A549 (cell line): ENCODE measurements around the gene PM20D1. TPM values are rescaled to one million over a fixed set of nuclear protein-coding genes. Genes with fewer than 3 reads are reported as not detected.

Experiments
- ATAC-seq, 2 experiments: fragments of 200-7000 bp in 1 of 2; fragments of >200 bp in 1 of 2; cut with Nextera tagmentation in 1 of 2; cut with Tn5 transposase in 1 of 2; 3 replicates each; pipeline versions ENCODE4 v1.8.0 to v1.9.1; 2018 to 2020; ENCODE audit warnings: mild to moderate bottlenecking in 1 of 2, moderate library complexity in 1 of 2
- CTCF ChIA-PET: fragments of 300-600 bp; sonication (Branson Sonifier 250); formaldehyde crosslinking; extraction: SDS; loops from one replicate; lab custom pipeline; 2021; ENCODE audit warnings: antibody characterized with exemption, inconsistent platforms; lab: Yijun Ruan, JAX
- POLR2A ChIA-PET: fragments of 350-600 bp; formaldehyde crosslinking; extraction: SDS; loops from one replicate; lab custom pipeline; 2021; ENCODE audit warnings: antibody characterized with exemption, inconsistent platforms; lab: Yijun Ruan, JAX
- DNase-seq, 2 experiments: peaks; one replicate each; pipeline versions ENCODE4 v3.0.0 to v3.0.0-alpha.2; 2011 to 2016; ENCODE audit warnings: low read depth in 1 of 2, low spot score in 1 of 2
- FAIRE-seq: peaks from 2 replicates; lab custom pipeline; 2011; peaks lifted over from hg19 to GRCh38; lab: Jason Lieb, UNC
- H3K27ac ChIP-seq, 2 experiments: fragments of >200 bp; sonication (Bioruptor Twin); formaldehyde crosslinking; 3 replicates each; pipeline ENCODE4 v1.5.1; 2016 to 2017
- H3K4me1 ChIP-seq: fragments of >200 bp; sonication (Bioruptor Twin); formaldehyde crosslinking; 3 replicates; pipeline ENCODE4 v1.6.1; 2016
- H3K4me2 ChIP-seq: fragments of >200 bp; sonication (Bioruptor Twin); formaldehyde crosslinking; 3 replicates; pipeline ENCODE4 v1.6.1; 2016
- H3K4me3 ChIP-seq: fragments of >200 bp; sonication (Bioruptor Twin); formaldehyde crosslinking; 3 replicates; pipeline ENCODE4 v1.5.1; 2016
- H3K9me3 ChIP-seq: fragments of >200 bp; sonication (Bioruptor Twin); formaldehyde crosslinking; 3 replicates; pipeline ENCODE4 v1.6.1; 2016
- BCL3 ChIP-seq: fragments of >200 bp; sonication (Bioruptor Twin); formaldehyde crosslinking; IDR thresholded peaks from 3 replicates; pipeline ENCODE4 v1.6.1; 2016
- CBX2 ChIP-seq: fragments of 200-600 bp; sonication (generic); IDR thresholded peaks from 2 replicates; pipeline ENCODE4 v1.6.1; 2016; ENCODE audit warnings: low read depth, mild to moderate bottlenecking, borderline replicate concordance
- CHD2 ChIP-seq: fragments of 150-350 bp; IDR thresholded peaks from 2 replicates; pipeline ENCODE4 v1.6.1; 2014; ENCODE audit warnings: low read length; ENCODE audit not compliant: partially characterized antibody
- CHD4 ChIP-seq: fragments of 200-600 bp; sonication (generic); IDR thresholded peaks from 2 replicates; pipeline ENCODE4 v1.6.1; 2016; ENCODE audit warnings: antibody characterized with exemption, mild to moderate bottlenecking, borderline replicate concordance
- E2F6 ChIP-seq: IDR thresholded peaks from 2 replicates; pipeline ENCODE4 v1.6.1; 2012; ENCODE audit warnings: low read depth, borderline replicate concordance
- ELK1 ChIP-seq: fragments of 150-350 bp; IDR thresholded peaks from 2 replicates; pipeline ENCODE4 v1.6.1; 2014; ENCODE audit warnings: low read depth, mild to moderate bottlenecking, low read length
- FOSB ChIP-seq: fragments of 250-450 bp; sonication (Bioruptor Pico); IDR thresholded peaks from 2 replicates; pipeline ENCODE4 v1.5.0; 2020; ENCODE audit warnings: mild to moderate bottlenecking, moderate library complexity
- GATA3 ChIP-seq: IDR thresholded peaks from 2 replicates; pipeline ENCODE4 v1.6.1; 2012; ENCODE audit warnings: borderline replicate concordance
- HDAC2 ChIP-seq: fragments of 200-600 bp; sonication (generic); IDR thresholded peaks from 2 replicates; pipeline ENCODE4 v1.6.1; 2016
- HOXA7 ChIP-seq: fragments of 250-450 bp; sonication (Bioruptor Pico); IDR thresholded peaks from 2 replicates; pipeline ENCODE4 v1.5.0; 2020; ENCODE audit warnings: mild to moderate bottlenecking, moderate library complexity
- HOXB13 ChIP-seq: fragments of 250-450 bp; sonication (Bioruptor Pico); IDR thresholded peaks from 2 replicates; pipeline ENCODE4 v1.5.0; 2020; ENCODE audit warnings: low read depth, mild to moderate bottlenecking, moderate library complexity
- HOXB5 ChIP-seq: fragments of 250-450 bp; sonication (Bioruptor Pico); IDR thresholded peaks from 2 replicates; pipeline ENCODE4 v1.5.0; 2020; ENCODE audit warnings: mild to moderate bottlenecking, moderate library complexity
- KDM1A ChIP-seq: fragments of 200-600 bp; sonication (generic); IDR thresholded peaks from 2 replicates; pipeline ENCODE4 v1.6.1; 2016; ENCODE audit warnings: low read depth, mild to moderate bottlenecking
- KDM5A ChIP-seq: fragments of 200-600 bp; sonication (generic); IDR thresholded peaks from 2 replicates; pipeline ENCODE4 v1.6.1; 2016; ENCODE audit warnings: antibody characterized with exemption, mild to moderate bottlenecking
- MAFK ChIP-seq: fragments of 450-650 bp; IDR thresholded peaks from 2 replicates; pipeline ENCODE4 v1.6.1; 2014; ENCODE audit not compliant: partially characterized antibody
- MAZ ChIP-seq: fragments of 150-350 bp; IDR thresholded peaks from 2 replicates; pipeline ENCODE4 v1.6.1; 2014; ENCODE audit warnings: antibody characterized with exemption, low read depth, low read length, borderline replicate concordance
- NFE2L2 ChIP-seq: fragments of 150-350 bp; conservative IDR thresholded peaks from 2 replicates; pipeline ENCODE4 v1.6.1; 2014; ENCODE audit warnings: low read length
- NPAS2 ChIP-seq: fragments of 250-450 bp; sonication (Bioruptor Pico); IDR thresholded peaks from 2 replicates; pipeline ENCODE4 v1.8.0; 2022; ENCODE audit warnings: mild to moderate bottlenecking, moderate library complexity, borderline replicate concordance
- RAD21 ChIP-seq, 2 experiments: fragments of >200 bp in 1 of 2; sonication (Bioruptor Twin) in 1 of 2; formaldehyde crosslinking in 1 of 2; IDR thresholded peaks in 1 of 2; conservative IDR thresholded peaks in 1 of 2; 2 replicates in 1 of 2; 3 replicates in 1 of 2; pipeline ENCODE4 v1.6.1; 2012 to 2018; ENCODE audit warnings: inconsistent platforms in 1 of 2
- RARB ChIP-seq: fragments of 250-450 bp; sonication (Bioruptor Pico); IDR thresholded peaks from 2 replicates; pipeline ENCODE4 v1.8.0; 2021; ENCODE audit warnings: mild to moderate bottlenecking, moderate library complexity
- USF2 ChIP-seq: fragments of 450-650 bp; IDR thresholded peaks from 2 replicates; pipeline ENCODE4 v1.6.1; 2014; ENCODE audit warnings: antibody characterized with exemption
- ZFP36 ChIP-seq: fragments of 450-650 bp; IDR thresholded peaks from 2 replicates; pipeline ENCODE4 v1.6.1; 2014; ENCODE audit warnings: borderline replicate concordance; ENCODE audit not compliant: partially characterized antibody
- ZNF302 ChIP-seq: fragments of 250-450 bp; sonication (Bioruptor Pico); IDR thresholded peaks from 2 replicates; pipeline ENCODE4 v1.9.0; 2021; ENCODE audit warnings: inconsistent platforms, mild to moderate bottlenecking, moderate library complexity
- ZSCAN20 ChIP-seq: fragments of 250-450 bp; sonication (Bioruptor Pico); IDR thresholded peaks from 2 replicates; pipeline ENCODE4 v1.8.0; 2022; ENCODE audit warnings: mild to moderate bottlenecking, moderate library complexity
- WGBS: methylation state at CpG from one replicate; pipeline ENCODE4 v1.1.6; 2017; ENCODE audit errors: missing lambda C conversion rate; 5-methylcytosine and 5-hydroxymethylcytosine counted together
- polyA plus RNA-seq, 4 experiments: library from polyadenylated mRNA; depleted of rRNA in 3 of 4; stranded (reverse); fragments of >200 nt; fragmentation: RNase III in 1 of 4; extraction: RNeasy Plus Mini Kit Qiagen cat#74134 plus additional on column Dnase treatment in 1 of 4; gene quantifications; 2 replicates in 3 of 4; 3 replicates in 1 of 4; pipeline ENCODE4 v1.2.3, GENCODE V29; 2011 to 2017

The PM20D1 gene
- polyA plus RNA-seq, 2 of the 4 experiments (the other 2 are of a cell fraction), result not detected

GRCh38 chr1:205832326-205832751 lies 17.6 kb downstream of the PM20D1 start:
- H3K4me3 ChIP-seq, result no peak overlapping the region
- ATAC-seq (no peak), DNase-seq (no peak), FAIRE-seq (no peak)
- H3K4me2 ChIP-seq, result no peak overlapping the region
- H3K4me1 ChIP-seq, result no peaks in the 10 kb centered on the region
- TF ChIP-seq CHD2 (no peak), MAZ (no peak), RARB (CRISPR knock-in tag) (no peak), ZNF302 (CRISPR knock-in tag) (no peak), HOXA7 (CRISPR knock-in tag) (no peak), CHD4 (no peak), NFE2L2 (no peak), GATA3 (no peak), USF2 (no peak), RAD21 (conservative IDR thresholded peaks at IDR 0.05 in 1 of 2, IDR thresholded peaks at IDR 0.05 in 1 of 2) (no peak), ELK1 (no peak), ZSCAN20 (CRISPR knock-in tag) (no peak)
- ChIA-PET CTCF (interaction anchor here (0.7 to 1.4 kb wide), 5 partner anchors 11 to 274 kb away, joined by 3 to 5 read pairs (median 4); no protein-coding TSS in a partner anchor), POLR2A (no interaction called here)
- no peaks in the 10 kb centered on the region for H3K9me3 ChIP-seq
- H3K27ac ChIP-seq, result no peak overlapping the region
- WGBS, result 96% methylated on average over 6 of the region's 6 CpGs

- TF ChIP-seq HDAC2 (no peak), ZFP36 (no peak), KDM1A (no peak), RAD21 (conservative IDR thresholded peaks at IDR 0.05 in 1 of 2, IDR thresholded peaks at IDR 0.05 in 1 of 2) (no peak), NPAS2 (CRISPR knock-in tag) (no peak), E2F6 (no peak), HOXB5 (CRISPR knock-in tag) (no peak)
- ATAC-seq (peak; percentile 86 to 93), FAIRE-seq (no peak), DNase-seq (peak in 1 of 2 experiments; percentile 13)
- Histone ChIP-seq H3K4me1 (no peaks in the 10 kb centered on the region), H3K4me2 (no peak overlapping the region), H3K27ac (no peak overlapping the region), H3K4me3 (no peak overlapping the region), H3K9me3 (no peaks in the 10 kb centered on the region)
- ChIA-PET POLR2A (no interaction called here), CTCF (interaction anchor here (0.9 to 3.5 kb wide), 4 partner anchors 36 to 152 kb away, joined by 4 to 17 read pairs (median 4); no protein-coding TSS in a partner anchor)
- WGBS, result 33% methylated on average over 1 of the region's 1 CpG
Observed at GRCh38 chr1:205827623-205828022, 22.3 kb downstream of the PM20D1 start.

GRCh38 chr1:205826995-205827394 lies 22.9 kb downstream of the PM20D1 start:
- no peak for DNase-seq
- FAIRE-seq, result no peak
- POLR2A ChIA-PET, result no interaction called here
- H3K4me1 ChIP-seq, result no peaks in the 10 kb centered on the region
- no peak overlapping the region for H3K27ac ChIP-seq
- H3K4me2 ChIP-seq, result no peak overlapping the region
- no peak overlapping the region for H3K4me3 ChIP-seq
- no peak for ATAC-seq
- H3K9me3 ChIP-seq, result no peaks in the 10 kb centered on the region
- CTCF ChIA-PET, result interaction anchor here (0.9 to 3.5 kb wide), 4 partner anchors 35 to 152 kb away, joined by 4 to 17 read pairs (median 4); no protein-coding TSS in a partner anchor
- no peak for TF ChIP-seq BCL3
- TF ChIP-seq CBX2, result no peak
- no peak for TF ChIP-seq HDAC2
- no peak for TF ChIP-seq ELK1
- no peak for TF ChIP-seq HOXB13 (CRISPR knock-in tag)
- TF ChIP-seq HOXB5 (CRISPR knock-in tag), result no peak
- TF ChIP-seq KDM5A, result no peak
- no peak for TF ChIP-seq MAFK
- TF ChIP-seq FOSB (CRISPR knock-in tag), result no peak
- no peak for TF ChIP-seq NPAS2 (CRISPR knock-in tag)
- 49% methylated on average over 3 of the region's 3 CpGs for WGBS
